Panc1 (cell line): ENCODE results near the gene HMSD. TPM values are rescaled to one million over a fixed set of nuclear protein-coding genes. Genes with fewer than 3 reads are reported as not detected.

ENCODE experiments used
- ATAC-seq: fragments of 200-7000 bp; cut with Tn5 transposase; 2 replicates; pipeline ENCODE4 v1.9.1; 2020; ENCODE audit warnings: mild to moderate bottlenecking, moderate library complexity
- BruUV-seq: library from RNA; stranded (reverse); fragments of 400-500 nt; replicated peaks from 2 replicates; lab custom pipeline; 2021; lab: Mats Ljungman, UMichigan
- CTCF ChIA-PET: fragments of 300-600 bp; sonication (Branson Sonifier 250); formaldehyde crosslinking; loops from one replicate; lab custom pipeline; 2022; ENCODE audit warnings: antibody characterized with exemption; lab: Charles Lee
- POLR2A ChIA-PET: fragments of 300-600 bp; sonication (Branson Sonifier 250); formaldehyde crosslinking; loops from one replicate; lab custom pipeline; 2022; ENCODE audit warnings: antibody characterized with exemption; lab: Charles Lee
- DNase-seq: peaks from one replicate; pipeline ENCODE4 v3.0.0-alpha.2; 2010; ENCODE audit warnings: low read depth, low spot score
- H3K27ac ChIP-seq: 2 replicates; pipeline ENCODE4 v1.5.1; 2011; ENCODE audit warnings: mild to moderate bottlenecking, low read length, inconsistent platforms
- H3K27me3 ChIP-seq: fragments of 200-500 bp; sonication (Bioruptor generic); 2 replicates; pipeline ENCODE4 v1.6.0; 2014; ENCODE audit warnings: low read length, inconsistent platforms; ENCODE audit not compliant: control insufficient read depth, insufficient read depth
- H3K36me3 ChIP-seq: fragments of 200-500 bp; sonication (Bioruptor generic); 2 replicates; pipeline ENCODE4 v1.5.1; 2014; ENCODE audit warnings: inconsistent platforms, mild to moderate bottlenecking, low read length, moderate library complexity; ENCODE audit not compliant: control insufficient read depth, insufficient read depth
- H3K4me1 ChIP-seq: 2 replicates; pipeline ENCODE4 v1.5.1; 2011; ENCODE audit warnings: inconsistent platforms, mild to moderate bottlenecking, low read length, moderate library complexity; ENCODE audit not compliant: control insufficient read depth, insufficient read depth
- H3K4me3 ChIP-seq, 2 experiments: 2 replicates each; pipeline ENCODE4 v1.5.1; 2011 to 2012; ENCODE audit warnings: low read depth in 2 of 2, low read length in 2 of 2, mild to moderate bottlenecking in 2 of 2, inconsistent platforms in 1 of 2, moderate library complexity in 1 of 2
- H3K9me3 ChIP-seq: fragments of 200-500 bp; sonication (Bioruptor generic); 2 replicates; pipeline ENCODE4 v1.5.1; 2014; ENCODE audit warnings: low read depth, mild to moderate bottlenecking, inconsistent platforms, low read length, moderate library complexity; ENCODE audit not compliant: control insufficient read depth, insufficient read depth
- CTCF ChIP-seq: fragments of 450-650 bp; IDR thresholded peaks from 2 replicates; pipeline ENCODE4 v1.5.1; 2017; ENCODE audit warnings: mild to moderate bottlenecking
- POLR2AphosphoS5 ChIP-seq: IDR thresholded peaks from 2 replicates; pipeline ENCODE4 v1.6.1; 2012; ENCODE audit warnings: mild to moderate bottlenecking, low read depth, low read length, moderate library complexity
- REST ChIP-seq, 2 experiments: IDR thresholded peaks; 2 replicates each; pipeline ENCODE4 v1.6.1; 2011 to 2012; ENCODE audit warnings: low read depth in 2 of 2, control low read depth in 1 of 2, low read length in 1 of 2, mild to moderate bottlenecking in 1 of 2, moderate library complexity in 1 of 2; ENCODE audit not compliant: insufficient read depth in 1 of 2
- SIN3A ChIP-seq: IDR thresholded peaks from 2 replicates; pipeline ENCODE4 v1.6.1; 2012; ENCODE audit warnings: low read depth, mild to moderate bottlenecking, low read length, moderate library complexity, borderline replicate concordance; ENCODE audit not compliant: insufficient read depth
- TCF7L2 ChIP-seq: IDR thresholded peaks from 2 replicates; pipeline ENCODE4 v1.6.1; 2011; ENCODE audit warnings: mild to moderate bottlenecking, low read depth, low read length, inconsistent platforms
- in situ Hi-C: cut with HindIII; loops from 2 replicates; pipeline ENCODE4 v1.10.0; 2016; ENCODE audit warnings: low sequenced_read_pairs, low pct_unique_long_range_greater_than_20kb
- intact Hi-C: fragments of 100-400 bp; cut with micrococcal nuclease; formaldehyde crosslinking; loops from one replicate; pipeline ENCODE4 v1.10.0; 2022; ENCODE audit not compliant: unreplicated experiment
- total RNA-seq: library from RNA; stranded (reverse); gene quantifications from one replicate; pipeline ENCODE4 v1.2.1, GENCODE V29; 2021; ENCODE audit not compliant: unreplicated experiment

HMSD gene
- total RNA-seq, 1 experiment from 2014 or later, result 1.3 TPM

- no peak for TF ChIP-seq REST (IDR thresholded peaks at IDR 0.05; ENCODE audit: insufficient read depth in 1 of 2, low read depth in 2 of 2, low read length in 1 of 2)
- no peak for TF ChIP-seq POLR2AphosphoS5
- no peak for TF ChIP-seq TCF7L2
- no peak for TF ChIP-seq CTCF
- no peak for TF ChIP-seq SIN3A
- Histone ChIP-seq H3K27me3 (no peaks in the 10 kb centered on the region), H3K4me1 (no peaks in the 10 kb centered on the region), H3K36me3 (no peaks in the 10 kb centered on the region), H3K27ac (no peak overlapping the region), H3K4me3 (no peak overlapping the region), H3K9me3 (no peaks in the 10 kb centered on the region)
- in situ Hi-C loops, result no loop called here
- ChIA-PET CTCF (no interaction called here), POLR2A (no interaction called here)
- no peak for ATAC-seq
- no peak for DNase-seq
- intact Hi-C loops, result loop anchor here (5.0 kb wide), 1 partner anchor 85 kb away; no protein-coding TSS in a partner anchor
- no TSS peak for BruUV-seq
These were observed 27.9 kb downstream of the HMSD start for GRCh38 chr18:63977040-63977439.

- in situ Hi-C loops (no loop called here), intact Hi-C loops (loop anchor here (5.0 kb wide), 1 partner anchor 87 kb away; no protein-coding TSS in a partner anchor)
- H3K9me3 ChIP-seq, result no peaks in the 10 kb centered on the region
- no peaks in the 10 kb centered on the region for H3K4me1 ChIP-seq
- peak overlapping the region; percentile 51; the same call in 1 of the 2 replicates for H3K27ac ChIP-seq
- peak overlapping the region; percentile 11 to 32; a peak in 3 of 4 replicates for H3K4me3 ChIP-seq
- ChIA-PET CTCF (no interaction called here), POLR2A (no interaction called here)
- peak; percentile 56 for DNase-seq
- TF ChIP-seq POLR2AphosphoS5, result no peak
- no peak for TF ChIP-seq TCF7L2
- TF ChIP-seq CTCF, result peak; percentile 79
- TF ChIP-seq SIN3A, result no peak
- TF ChIP-seq REST (IDR thresholded peaks at IDR 0.05; ENCODE audit: insufficient read depth in 1 of 2, low read depth in 2 of 2, low read length in 1 of 2), result no peak
- H3K36me3 ChIP-seq, result no peaks in the 10 kb centered on the region
- BruUV-seq, result no TSS peak
- H3K27me3 ChIP-seq, result no peaks in the 10 kb centered on the region
- peak; percentile 78 for ATAC-seq
These were observed 30.4 kb downstream of the HMSD start for GRCh38 chr18:63979409-63979920.
